ENCODE data around the gene SNX3.
"Not testable (repeated sequence)": the region's sequence is repeated elsewhere in the genome, so short reads cannot be mapped to it uniquely, and the experiment has no call there.

The SNX3 gene

DNA sequence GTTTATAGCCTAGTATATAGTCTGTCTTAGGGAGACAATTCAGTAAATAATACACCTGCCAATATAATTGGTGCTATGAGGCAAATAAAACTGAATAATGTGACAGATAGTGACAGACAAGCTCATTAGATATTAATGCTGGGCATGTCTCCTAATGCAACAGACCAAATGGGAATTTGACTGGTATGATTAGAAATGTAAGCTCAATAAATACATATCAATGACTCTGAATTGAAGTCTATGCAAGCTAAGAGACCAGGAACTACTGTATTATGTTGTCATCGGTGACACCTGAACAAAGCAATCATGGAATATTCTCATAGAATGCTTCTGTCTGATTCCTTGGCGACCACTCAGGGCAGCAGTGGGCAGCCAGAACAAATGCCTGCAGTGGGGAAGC lies 2.5 kb upstream of the SNX3 start:
- DNase-seq (ENCODE audit: extremely low read depth in 1 of 2, low read depth in 1 of 2), result no peak

DNA sequence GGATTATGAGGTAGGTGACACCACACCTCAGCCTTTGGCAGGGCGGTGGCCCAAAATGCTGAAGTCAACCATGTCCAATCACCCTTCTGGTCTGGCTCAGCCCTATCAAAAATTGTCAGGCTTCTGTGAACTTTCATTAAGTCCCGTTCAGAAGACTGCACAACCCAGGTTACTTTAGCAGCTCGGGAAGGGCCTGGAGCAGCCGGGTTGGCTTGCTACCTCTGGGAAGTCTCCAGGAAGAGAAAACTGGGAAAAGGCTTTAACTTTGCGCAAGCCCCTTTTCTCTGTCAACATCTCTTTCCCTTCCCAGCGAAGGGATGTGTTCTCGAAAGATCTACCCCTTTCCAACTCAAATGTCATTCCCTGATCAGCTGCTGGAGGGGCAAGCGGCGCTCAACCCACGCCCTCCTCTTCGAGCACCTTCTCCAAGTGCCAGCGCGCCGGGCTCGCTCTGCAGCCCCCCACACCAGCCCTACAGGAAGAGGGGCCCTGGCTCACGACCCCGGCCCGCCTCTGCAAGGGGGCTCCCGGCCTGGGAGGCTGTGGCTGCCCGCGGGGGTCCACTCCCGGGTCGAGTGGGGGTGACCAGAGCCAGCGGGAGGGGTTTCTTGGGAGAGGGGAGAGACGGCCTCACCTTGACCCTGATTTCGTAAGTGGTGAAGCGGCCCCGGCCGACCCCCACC lies 573 bp downstream of the SNX3 start:
- no peak for DNase-seq (ENCODE audit: extremely low read depth in 1 of 2, low read depth in 1 of 2)

DNA sequence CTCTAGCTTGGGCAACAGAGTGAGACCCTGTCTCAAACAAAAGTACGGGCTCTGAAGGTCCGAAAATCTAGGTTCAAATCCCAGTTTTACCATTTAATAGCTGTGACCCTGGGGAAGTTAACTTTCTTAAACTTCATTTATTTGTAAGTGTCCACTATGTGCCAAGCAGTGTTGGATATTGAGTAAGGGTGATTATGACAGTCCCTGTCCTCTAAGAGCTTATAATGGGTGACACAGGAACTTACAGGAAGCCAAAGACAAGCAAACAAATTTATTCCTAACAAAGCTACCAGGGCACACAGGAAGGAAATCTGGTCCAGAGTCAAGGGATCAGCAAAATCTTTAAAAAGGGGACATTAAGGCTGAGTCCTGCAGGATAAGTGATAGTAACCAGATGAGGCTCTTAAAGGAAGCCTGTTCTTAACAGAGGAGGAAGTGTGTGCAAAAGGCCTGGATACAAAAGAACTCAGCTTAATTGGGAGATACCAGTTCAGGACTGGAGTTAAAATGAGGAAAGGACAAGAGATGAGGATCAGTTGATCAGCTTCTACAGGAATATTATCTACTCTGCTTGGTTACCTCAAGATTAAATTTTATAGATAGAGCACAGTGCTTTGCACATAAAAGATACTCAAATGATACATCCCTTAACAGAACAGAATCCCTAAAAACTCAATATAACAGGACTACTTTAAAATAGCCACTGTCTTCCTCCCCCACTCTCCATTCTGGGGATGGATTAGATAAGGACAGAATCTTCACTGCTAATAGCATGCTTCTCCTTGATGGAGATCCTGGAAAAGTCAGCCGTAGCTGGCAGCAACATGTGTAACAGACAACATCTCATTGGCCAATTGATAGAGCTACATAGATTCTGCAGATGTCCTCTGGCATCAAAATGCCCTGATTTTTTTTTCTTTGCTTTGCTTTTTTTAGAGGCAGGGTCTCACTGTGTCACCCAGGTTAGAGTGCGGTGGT lies 6.1 kb downstream of the SNX3 start:
- no peak for DNase-seq (ENCODE audit: extremely low read depth in 1 of 2, low read depth in 1 of 2)

DNA sequence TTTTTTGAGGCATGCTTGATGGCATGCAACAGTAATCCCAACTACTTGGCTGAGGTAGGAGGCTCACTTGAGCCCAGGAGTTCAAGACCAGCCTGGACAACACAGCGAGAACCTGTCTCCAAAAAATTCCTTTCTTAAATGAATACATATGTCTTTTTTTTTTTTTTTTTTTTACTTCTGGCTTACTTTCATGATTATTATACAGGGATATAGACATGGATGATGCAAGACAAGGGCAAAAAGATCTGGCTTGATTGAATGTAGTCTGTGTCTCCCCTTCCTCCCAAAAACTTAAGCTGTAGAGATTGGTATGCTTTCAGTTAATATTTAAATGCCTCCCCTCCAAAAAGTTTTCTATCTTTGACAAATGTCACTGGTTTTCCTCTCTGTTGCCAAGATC lies 7.6 kb downstream of the SNX3 start:
- DNase-seq (ENCODE audit: extremely low read depth in 1 of 2, low read depth in 1 of 2), result no peak

DNA sequence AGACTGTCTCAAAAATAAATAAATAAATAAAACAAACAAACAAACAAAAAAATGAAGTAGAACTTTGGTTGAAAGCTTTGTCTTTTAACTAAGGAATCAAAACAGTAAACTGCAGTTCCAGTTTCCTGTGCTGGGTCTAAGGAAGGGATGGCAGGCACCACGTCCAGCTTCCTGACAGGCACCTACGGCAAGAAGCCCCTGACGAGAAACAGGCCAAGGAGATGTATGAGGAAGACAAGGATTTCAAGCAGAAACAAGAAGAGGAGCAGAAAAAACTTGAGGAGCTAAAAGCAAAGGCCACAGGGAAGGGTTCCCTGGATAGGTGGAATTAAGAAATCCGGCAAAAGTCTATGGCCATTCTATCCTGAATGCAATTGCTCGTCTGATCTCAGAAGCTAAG lies 8.8 kb downstream of the SNX3 start:
- no peak for DNase-seq (ENCODE audit: extremely low read depth in 1 of 2, low read depth in 1 of 2)

DNA sequence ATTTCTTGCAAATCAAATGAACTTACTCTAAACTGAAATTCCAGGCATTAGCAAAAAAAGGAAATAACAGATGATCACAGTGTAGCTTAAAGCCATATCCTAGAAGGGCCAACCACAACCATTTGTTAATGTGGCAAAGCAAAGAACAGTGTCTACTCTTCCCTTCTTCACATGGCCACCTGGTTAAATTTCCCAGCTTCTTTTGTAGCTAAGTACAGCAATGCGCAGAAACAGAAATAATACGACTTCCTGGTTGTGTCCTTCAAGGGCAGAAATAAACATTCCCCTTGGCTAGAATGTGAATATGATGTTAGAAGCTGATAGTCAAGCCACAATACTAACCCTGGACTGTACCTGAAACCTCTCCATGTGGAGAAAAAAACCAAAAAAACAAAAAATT lies 9.6 kb downstream of the SNX3 start:
- DNase-seq (ENCODE audit: extremely low read depth in 1 of 2, low read depth in 1 of 2), result no peak

DNA sequence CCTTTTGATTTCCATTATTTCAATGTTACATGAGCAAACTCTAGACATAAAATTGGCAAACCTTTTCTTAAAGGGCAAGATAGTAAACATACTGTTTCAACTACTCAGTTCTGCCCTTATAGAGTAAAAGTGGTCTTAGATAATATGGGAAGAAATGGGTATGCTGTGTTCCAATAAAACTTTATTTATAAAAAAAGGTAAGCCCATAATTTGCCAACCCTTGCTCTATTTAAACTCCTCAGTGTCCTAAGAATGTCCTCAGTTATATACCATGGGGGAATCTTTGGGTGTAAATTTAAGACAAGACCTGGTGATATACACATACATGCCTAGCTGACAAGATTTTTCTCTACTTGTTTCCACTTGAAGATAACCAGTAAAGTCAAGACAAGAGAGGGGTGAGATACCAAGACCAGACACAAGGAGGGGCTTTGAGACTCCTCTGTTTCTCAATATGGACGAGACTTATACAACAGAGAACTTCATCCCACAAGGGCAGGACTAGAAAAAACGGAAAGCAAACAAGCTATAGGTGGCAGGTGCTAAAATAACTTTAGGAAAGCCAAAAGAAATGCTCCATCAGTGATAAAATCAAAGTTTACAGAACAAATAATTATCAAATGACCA lies 10.5 kb downstream of the SNX3 start:
- no peak for DNase-seq (ENCODE audit: extremely low read depth in 1 of 2, low read depth in 1 of 2)

DNA sequence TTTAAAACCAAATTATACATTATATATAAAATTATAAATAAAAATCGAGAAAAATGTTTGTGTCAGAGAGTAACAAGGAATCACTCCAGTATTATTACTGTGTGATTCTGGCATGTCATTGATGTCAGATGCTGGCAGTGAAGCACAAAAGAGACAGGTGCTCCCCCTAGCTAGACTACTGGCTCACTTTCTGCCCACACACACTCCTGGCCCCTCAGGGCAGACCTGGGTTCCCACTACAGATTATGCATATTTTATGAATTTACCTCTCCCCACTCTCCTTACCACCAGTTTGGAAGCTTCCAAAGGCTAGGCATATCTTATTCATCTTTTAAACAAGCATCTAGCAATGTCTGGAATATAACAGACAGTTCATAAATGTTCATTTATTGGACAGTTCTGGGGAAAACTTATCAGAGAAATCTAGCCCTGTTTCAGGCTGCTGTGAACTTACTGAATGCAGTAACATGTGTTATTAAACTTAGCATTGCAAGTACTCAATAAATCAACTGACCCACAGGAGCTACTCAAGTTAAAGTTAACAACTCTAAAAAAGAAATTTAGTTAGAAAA lies 12.8 kb downstream of the SNX3 start:
- DNase-seq (ENCODE audit: extremely low read depth in 1 of 2, low read depth in 1 of 2), result no peak

DNA sequence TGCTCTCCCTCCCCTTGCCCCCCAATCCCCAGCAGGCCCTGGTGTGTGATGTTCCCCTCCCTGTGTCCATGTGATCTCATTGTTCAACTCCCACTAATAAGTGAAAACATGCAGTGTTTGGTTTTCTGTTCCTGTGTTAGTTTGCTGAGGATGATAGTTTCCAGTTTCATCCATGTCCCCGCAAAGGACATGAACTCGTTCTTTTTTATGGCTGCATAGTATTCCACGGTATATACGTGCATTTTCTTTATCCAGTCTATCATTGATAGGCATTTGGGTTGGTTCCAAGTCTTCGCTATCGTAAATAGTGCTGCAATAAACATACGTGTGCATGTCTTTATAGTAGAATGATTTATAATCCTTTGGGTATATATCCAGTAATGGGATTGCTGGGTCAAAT lies 15.7 kb downstream of the SNX3 start:
- not testable (repeated sequence) for DNase-seq (ENCODE audit: extremely low read depth in 1 of 2, low read depth in 1 of 2)

DNA sequence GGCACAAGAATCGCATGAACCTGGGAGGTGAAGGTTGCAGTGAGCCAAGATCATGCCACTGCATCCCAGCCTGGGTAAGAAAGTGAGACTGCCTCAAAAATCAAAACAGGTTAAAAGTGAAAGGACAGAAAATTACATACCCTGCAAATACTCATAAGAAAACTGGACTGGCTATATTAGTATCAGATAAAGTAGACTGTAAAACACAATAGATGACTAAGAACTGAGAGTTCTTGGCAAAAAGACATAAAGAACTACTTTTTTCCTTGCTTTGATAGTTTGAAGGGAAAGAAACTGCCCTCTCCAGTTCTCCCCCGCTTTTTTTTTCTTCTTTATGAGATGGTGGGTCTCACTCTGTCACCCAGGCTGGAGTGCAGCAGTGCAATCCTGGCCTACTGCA lies 17.0 kb downstream of the SNX3 start:
- no peak for DNase-seq (ENCODE audit: extremely low read depth in 1 of 2, low read depth in 1 of 2)

DNA sequence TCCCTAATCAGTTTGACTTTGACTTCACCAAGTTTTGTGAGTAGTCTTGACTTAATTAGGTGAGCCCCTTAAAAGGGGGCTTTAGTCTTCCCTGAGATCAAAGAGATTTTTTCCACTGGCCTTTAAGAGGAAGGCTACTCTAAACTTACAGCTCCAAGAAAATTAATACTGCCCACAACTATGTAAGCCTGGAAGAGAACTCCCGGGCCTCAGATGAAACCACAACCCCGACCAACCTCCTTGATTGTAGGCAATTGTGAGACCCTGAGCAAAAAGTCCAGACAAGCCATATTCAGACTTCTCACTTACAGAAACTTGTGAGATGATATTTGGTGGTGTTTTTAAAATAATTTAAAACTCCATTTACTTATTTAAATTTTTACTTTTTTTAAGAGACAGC lies 18.1 kb downstream of the SNX3 start:
- DNase-seq (ENCODE audit: extremely low read depth in 1 of 2, low read depth in 1 of 2), result no peak

DNA sequence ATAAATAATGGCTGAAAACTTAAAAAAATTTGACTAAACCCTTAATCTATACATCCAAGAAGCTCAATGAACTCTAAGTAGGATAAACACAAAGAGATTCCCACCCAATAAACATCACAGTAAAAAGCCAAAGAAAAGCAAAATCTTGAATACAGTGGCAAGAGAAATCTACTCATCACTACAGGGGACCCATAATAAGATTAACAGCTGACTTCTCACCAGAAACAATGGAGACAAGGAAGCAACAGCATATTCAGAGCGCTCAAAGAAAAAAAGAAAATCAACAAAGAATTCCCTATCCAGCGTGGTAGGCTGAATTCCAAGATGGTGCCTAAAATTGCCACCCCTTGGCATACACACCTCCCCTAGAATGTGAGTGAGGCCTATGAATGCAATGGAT lies 18.6 kb downstream of the SNX3 start:
- DNase-seq (ENCODE audit: extremely low read depth in 1 of 2, low read depth in 1 of 2), result no peak

DNA sequence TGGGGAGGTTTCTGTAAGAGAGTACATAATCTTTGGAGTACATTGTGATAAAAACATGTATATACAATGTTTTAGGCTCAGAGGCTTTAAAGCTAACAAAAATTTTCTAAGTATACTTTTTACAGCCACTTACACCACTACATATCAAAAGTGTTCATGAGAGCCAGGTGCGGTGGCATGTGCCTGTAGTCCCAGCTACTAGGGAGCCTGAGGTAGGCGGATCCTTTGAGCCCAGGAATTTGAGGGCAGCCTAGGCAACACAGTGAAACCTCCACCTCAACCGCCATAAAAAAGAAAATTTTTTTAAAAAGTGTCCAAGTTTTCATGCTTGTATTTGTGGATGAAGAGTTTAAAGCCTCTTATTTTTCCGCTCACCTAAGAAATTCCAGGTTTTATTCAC lies 22.5 kb downstream of the SNX3 start:
- no peak for DNase-seq (ENCODE audit: extremely low read depth in 1 of 2, low read depth in 1 of 2)

DNA sequence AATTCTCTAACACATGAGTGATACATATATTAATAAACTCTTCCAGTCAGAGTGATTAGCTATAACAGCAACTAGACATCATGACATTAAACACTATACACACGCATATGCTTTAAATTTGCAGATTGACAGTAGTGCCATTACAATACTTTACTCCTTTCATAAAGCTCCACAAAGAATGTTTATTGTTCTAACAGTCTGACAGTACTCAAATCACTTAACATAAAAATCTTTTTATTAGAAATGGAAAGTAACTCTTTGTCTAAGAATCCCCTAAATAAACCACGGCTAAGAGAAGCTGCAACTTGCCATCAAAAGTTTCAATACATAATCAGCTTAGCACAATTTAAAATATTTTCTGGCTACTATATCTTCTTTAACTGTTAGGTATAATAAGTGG lies 24.0 kb downstream of the SNX3 start:
- DNase-seq (ENCODE audit: extremely low read depth in 1 of 2, low read depth in 1 of 2), result no peak

DNA sequence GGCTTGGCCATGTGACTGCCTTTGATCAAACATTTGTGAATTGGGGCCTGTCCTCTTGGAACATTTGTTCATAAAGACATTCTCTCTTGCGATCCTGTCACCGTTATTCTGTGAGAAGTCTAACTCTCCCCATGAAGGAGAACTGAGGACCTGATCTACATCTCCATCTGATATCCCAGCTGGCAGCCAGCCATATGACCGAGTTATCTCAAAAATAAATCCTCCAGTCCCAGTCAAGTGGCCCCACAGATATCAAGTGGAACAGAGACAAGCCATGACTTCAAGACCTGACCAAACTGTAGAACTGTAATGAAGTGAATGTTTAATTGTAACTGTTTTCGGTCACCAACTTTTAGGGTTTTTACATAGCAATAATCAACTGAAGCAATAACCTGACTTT lies 25.7 kb downstream of the SNX3 start:
- no peak for DNase-seq (ENCODE audit: extremely low read depth in 1 of 2, low read depth in 1 of 2)

DNA sequence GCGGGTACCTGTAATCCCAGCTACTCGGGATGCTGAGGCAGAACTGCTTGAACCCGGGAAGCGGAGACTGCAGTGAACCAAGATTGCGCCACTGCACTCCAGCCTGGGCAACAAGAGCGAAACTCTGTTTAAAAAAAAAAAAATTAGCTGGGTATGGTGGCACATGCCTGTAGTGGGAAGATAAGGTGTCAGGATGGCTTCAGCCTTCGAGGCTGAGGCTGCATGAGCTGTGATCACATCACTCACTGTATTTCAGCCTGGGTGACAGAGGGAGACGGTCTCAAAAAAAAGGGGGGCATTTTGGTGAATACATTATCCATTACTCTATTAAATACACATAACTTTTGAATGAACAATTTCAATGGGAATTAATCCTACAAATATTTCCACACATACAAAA lies 32.4 kb downstream of the SNX3 start:
- no peak for DNase-seq (ENCODE audit: extremely low read depth in 1 of 2, low read depth in 1 of 2)

DNA sequence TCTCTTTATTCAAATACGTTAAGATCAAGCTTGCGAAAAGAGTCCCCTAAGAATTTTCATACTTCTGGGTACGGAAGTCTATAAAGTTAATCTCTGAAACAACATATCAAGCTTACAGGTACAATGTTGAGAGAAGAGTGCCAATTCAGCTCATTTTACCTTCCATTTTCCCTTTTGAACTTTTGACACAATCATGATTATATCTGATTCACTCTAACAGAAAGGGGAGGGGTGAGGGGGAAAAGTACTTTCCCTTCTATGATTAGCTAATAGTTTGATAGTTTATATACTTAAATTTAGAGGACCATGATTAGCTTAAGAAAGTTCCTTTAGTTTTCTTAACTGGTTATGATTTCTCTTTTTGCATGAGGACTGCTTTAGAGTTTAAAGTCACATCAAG lies 33.5 kb downstream of the SNX3 start:
- DNase-seq (ENCODE audit: extremely low read depth in 1 of 2, low read depth in 1 of 2), result no peak

DNA sequence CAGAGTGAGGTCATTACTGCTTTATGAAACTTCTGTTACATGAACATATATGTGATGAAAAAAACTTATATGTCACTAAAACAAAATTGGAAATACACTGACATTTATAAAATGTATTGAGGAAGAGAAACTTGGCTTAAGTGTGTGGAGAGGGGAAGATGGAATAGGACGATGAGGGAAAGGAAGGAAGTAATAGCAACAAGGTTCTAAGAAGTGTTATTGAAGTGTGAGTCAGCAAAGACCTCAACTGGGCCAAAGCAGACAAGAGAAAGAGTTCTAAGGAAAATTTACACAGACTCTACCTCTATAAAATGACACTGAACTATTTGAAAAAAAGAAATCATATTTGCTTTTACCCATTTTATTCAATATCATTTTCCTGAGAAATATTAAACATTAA lies 38.3 kb downstream of the SNX3 start:
- no peak for DNase-seq (ENCODE audit: extremely low read depth in 1 of 2, low read depth in 1 of 2)

DNA sequence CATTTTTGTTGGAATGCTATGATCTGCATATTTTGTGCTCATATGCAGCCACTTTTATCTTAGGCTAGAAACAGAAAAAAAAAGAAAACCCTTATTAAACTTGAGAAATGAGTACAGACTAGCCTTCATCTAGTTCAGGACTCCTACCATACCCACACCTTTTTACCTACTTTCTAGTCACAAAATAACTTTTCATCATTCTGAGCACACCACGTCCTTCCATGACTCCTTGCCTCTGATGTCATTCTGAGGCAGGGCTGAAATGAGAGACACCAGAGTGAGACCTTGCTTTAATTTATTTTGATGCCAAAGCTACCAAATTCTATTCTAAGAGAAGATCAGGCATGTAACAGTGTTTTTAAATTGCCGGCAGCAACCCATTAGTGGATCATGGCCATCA lies 38.8 kb downstream of the SNX3 start:
- DNase-seq (ENCODE audit: extremely low read depth in 1 of 2, low read depth in 1 of 2), result no peak

DNA sequence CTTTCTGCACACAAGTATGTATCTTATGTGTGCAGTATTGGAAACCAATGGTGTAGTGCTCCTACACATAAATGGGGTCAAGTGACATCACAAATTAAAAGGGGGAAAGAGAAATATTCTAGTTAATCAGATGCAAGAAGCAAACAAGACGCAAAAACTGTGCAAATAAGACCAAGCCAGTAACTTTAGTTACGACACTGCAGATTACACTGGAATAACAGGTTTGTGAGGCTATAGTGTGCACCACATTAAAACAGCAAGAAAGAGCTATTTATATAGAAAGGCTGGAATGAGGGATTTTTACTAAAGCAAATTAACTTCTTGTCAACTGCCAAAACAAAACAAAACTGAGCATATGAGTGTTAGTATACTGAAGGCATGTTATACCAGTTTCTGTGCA lies 49.2 kb downstream of the SNX3 start:
- no peak for DNase-seq (ENCODE audit: extremely low read depth in 1 of 2, low read depth in 1 of 2)

DNA sequence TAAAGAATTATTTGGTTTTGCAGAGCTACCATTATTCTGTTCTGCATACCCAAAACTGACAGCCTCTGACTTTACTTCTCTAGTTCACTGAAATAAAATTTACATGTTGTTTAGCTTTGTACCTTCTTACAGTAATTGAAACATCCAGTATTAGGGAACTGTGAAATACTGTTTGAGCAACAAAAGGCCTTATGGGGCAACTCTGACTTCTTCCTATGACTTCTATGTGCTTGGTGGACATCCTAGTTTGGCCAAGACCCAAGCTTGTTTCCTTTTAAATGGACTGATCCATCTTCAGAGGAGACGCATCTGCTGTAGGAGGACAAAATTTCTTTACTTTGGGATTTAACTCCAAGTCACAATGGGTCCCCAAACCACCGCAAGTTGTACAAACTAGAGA lies 50.3 kb downstream of the SNX3 start:
- DNase-seq (ENCODE audit: extremely low read depth in 1 of 2, low read depth in 1 of 2), result no peak

DNA sequence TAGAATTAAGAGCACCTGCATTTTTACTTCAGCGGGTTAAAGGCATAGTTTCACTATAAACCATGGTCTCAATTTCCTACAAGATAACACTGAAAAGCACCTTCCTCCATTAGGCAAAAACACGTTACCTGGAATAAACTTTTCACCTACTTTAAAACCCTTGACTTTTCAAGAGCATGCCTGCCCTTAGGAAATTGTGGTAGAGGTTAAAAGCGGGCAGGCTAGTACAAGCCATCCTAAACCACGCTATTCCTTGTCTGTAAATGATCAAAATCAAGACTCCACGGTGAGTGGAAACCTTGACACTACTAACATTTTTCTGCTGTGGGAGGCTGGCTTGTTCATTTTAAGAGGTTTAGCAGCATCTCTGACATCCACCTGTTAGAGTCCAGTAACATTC lies 51.1 kb downstream of the SNX3 start:
- no peak for DNase-seq (ENCODE audit: extremely low read depth in 1 of 2, low read depth in 1 of 2)
